ENCODE measurements around the gene MCC.

GRCh38 chr5:113182658-113183344, 305.5 kb downstream of the MCC start:
- TF ChIP-seq CTCF (IDR thresholded peaks at IDR 0.05) = no peak
- no peak for TF ChIP-seq POLR2A (IDR thresholded peaks at IDR 0.05)
